GM19043 (cell line): ENCODE data around the gene AXIN1.

Source experiments
- ATAC-seq: cut with Tn5 transposase; IDR thresholded peaks from one replicate; pipeline ENCODE4 v1.9.1; 2021; ENCODE audit warnings: low read depth; ENCODE audit not compliant: unreplicated experiment

The AXIN1 gene

DNA sequence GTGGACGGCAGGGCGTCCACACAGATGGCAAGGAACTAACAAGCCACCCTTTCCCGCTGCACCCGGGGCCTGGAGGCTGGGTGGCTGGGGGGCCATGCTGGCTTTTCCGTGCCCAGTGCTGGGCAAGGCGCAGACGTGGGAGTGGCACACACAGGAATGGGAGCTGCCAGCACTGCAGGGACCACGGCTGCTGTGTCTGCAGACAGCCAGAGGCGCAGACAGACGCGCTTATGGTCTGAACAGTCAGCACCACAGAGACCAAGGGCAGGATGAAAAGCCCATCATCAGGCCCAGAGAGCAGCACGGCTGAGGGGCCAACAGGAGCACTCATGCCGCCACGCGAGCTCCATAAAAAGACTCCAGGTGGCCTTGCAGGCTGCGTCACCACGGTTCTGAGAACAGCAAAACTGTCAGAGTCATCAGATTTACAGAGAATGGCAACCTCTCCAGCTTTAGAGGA lies 45.6 kb downstream of the AXIN1 start:
- ATAC-seq = no peak

DNA sequence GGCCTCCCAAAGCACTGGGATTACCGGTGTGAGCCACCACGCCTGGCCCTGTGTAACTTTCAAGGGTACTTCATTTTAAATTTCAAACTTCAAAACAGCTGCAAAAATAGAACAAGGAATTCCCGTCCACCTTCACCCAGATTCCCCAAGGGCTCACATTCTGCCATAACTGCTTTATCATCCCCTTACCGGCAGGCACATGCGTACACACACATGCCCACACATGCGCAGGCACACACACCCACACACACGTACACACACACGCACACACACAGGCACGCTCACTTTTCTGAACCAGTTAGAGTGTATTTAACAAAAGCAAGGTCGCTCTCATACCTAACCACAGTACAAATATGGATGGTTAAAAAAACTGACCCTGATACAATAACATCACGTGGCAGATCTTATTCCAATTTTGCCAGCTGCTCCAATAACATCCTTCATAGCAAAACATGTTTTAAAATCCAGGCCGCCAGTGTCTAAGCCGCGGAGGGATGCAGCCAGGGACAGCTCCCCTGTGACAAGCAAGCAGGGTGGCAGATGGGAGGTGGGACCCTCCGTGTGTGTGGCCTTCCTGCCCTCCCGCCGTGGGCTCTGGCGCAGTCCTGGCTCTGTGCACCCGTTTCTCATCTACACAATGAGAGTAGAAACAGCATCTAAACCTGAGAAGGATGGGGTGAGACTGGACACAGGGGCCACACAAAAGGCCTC lies 46.5 kb downstream of the AXIN1 start:
- ATAC-seq = no peak

DNA sequence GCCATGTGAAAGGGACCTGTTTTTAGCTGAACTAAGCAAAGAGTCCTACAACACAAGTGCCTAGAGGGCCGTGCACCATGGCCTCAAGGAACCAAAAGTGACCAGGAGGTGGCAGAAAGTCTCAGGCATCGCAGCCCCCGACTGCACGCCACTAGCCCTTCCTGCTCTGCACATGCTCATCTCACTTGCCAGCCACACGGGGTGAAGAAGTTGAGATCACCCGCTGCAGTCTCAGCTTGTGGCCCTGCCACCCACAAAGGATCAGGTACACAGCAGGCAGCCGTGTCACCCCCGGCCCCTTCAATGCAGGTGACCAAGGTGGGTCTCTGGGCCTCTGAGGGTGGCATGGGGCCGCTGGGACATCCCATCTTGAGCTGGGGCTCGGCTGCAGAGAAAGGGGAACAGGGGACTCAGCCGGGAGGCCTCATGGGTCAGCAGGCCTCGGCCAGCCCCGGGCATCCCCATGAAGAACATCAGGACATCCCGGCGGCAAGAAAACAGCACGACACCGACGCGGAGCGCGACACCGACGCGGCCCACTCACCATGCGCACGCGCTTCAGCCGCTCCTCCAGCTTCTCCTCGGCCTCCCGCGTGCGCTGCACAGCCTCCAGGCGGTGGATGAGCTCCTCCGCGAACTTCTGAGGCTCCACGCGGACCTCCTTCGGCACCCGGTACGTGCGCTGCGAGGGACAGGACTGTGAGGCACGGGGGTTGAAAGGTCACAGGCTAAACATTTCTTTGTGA lies 48.6 kb downstream of the AXIN1 start:
- ATAC-seq = no peak

DNA sequence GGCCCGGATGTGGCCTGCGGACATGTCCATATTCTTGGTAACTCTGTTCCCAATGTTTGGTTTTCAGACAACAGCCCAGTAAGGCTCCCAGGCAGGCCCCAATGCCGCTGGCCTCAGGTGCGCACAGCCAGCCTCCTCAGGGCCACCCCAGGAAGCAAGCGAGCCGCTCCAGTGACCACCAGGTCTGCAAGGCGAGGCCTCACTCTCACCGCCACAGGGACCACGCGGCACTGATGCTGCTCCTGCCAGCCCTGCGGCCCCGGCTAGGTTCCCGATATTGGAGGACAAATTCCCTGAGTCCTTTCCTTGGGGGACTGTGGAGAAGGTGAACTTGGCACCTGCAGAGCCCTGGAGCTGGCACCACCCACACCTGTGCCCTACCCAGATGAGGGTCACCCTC lies 50.6 kb downstream of the AXIN1 start:
- ATAC-seq = no peak

DNA sequence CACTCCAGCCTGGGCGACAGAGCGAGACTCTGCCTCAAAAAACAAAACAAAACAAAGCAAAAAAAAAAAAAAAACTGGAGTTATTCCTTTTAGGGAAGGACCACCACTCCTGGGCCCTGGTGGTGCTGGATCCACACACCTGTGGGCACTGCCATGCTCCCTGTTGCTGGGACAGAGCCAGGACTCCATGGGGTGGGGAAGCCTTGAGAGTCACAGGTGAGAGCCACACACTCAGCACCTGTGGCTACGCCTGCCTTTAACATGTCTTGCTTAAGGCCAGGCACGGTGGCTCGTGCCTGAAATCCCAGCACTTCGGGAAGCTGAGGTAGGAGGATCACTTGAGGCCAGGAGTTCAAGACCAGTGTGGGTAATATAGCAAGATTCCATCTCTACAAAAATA lies 51.3 kb downstream of the AXIN1 start:
- ATAC-seq = no peak

DNA sequence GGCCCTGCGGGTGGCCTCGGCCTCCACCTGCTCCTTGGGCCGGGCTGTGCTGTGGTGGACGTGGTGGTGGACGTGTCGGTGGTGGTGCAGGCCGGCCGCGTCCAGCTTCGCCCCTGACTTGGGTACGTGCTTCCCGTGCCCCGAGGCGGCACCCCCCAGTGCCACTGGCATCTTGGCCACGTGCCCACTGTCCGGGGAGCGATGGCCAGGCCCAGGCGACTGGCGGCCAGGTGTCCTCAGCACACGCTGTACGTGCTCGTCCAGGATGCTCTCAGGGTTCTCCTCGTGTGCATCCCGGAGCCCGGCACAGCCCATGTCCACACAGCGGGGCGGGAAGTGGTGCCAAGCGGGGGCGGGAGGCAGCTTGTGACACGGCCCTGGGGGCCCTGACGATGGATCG lies 54.7 kb downstream of the AXIN1 start:
- ATAC-seq = no peak

DNA sequence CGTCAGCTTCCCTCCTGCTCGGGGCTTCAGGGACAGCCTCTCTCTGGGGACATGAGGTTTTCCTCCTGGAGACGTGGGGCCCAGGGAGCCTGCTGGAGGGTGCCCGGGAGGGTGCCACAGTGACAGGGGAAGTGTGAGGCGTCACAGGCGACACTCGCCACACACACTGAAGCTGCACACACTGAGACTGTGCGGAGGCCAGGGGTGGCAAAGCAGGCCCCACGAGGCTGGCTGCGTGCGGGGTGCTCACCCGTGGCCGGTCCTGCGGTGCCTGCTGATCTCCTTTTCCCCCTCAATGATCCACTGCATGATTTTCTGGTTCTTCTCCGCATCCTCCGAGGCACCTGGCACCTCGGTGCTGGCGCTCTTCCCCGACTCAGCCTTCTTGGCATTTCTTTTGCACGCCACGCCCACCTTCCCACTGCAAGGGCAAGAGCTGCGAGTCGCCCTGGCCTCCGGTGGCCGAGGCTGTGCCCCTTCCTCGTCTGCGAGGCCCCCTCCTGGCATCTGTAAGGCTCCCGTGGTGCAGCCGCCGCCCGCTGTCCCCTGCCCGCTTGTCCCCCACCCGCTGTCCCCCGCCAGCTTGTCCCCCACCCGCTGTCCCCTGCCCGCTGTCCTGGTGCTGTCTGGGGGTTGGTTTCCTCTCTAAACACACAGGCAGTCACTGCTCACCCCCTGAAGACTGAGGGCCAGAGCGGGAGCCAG lies 55.6 kb downstream of the AXIN1 start:
- no peak for ATAC-seq

DNA sequence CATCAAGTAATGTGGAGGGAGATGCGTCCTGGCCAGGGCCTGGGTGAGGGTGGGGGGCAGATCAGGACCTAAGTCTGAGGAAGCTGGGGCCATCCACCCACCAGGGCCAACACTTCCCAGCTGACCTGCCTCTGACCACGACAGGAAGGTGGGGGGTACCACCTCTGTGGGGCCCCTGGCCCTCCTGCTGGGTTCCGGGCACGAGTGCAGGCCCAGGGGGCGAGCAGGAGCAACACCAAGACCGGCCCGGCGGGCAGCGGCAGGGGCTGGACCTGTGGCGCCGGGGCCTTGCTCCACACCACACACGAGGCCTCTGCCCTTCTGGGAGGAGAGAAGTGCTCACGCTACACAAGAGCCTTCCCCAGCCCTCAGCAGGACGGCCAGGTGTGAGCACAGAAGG lies 56.2 kb downstream of the AXIN1 start:
- ATAC-seq = no peak

DNA sequence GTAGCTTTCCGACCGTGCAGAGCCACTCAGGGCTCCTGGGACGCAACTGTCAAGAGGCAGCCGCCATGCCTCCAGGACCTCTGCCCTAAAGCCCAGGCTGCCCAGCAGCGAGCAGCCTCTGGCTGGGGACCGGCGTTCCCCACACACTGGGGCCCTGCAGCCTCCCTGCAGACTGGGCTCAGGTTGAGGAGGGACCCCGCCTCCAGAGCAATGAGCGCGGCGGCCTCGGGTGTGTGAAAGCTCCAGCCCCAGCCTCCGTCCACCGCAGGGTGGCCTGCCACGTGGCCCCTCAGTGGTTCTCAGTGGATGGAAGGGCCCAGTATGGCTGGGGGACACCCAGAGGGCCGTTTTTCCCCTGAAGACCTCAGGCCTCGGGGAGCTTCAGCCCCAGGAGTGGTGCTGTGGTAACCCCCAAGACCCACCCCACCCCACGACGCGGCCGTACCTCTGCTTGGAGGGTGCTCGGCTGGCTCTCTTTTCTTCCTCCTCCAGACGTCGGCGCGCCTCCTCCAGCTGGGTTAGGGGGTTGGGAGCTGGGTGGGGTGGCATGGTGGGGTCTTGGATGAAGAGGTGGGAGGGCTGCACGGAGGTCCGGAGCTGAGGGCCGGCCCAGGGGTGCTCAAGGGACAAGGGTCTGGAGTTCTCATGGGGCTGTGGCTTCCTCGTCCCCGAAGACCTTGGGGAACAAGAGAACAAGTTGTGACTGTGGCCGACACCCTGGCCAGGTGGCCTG lies 59.3 kb downstream of the AXIN1 start:
- ATAC-seq = no peak

DNA sequence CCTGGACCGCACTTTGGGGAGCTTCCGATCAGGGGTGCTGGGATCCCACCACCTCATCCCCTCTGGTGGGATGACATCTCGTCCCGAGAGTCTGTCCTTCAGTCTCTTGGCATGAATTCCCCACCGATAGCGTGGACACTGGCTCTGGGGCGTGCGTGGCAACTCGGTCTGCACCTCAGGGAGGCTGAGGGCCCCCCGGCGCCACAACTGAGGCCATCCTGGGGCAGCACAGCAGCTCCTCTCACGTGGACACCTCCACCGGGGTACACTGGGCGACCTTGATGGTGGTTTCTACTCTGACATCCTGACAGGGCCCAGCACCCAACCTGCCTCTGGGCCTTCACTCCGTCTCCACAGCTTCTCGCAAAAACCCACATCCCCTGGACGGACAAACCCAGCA lies 61.0 kb downstream of the AXIN1 start:
- no peak for ATAC-seq

DNA sequence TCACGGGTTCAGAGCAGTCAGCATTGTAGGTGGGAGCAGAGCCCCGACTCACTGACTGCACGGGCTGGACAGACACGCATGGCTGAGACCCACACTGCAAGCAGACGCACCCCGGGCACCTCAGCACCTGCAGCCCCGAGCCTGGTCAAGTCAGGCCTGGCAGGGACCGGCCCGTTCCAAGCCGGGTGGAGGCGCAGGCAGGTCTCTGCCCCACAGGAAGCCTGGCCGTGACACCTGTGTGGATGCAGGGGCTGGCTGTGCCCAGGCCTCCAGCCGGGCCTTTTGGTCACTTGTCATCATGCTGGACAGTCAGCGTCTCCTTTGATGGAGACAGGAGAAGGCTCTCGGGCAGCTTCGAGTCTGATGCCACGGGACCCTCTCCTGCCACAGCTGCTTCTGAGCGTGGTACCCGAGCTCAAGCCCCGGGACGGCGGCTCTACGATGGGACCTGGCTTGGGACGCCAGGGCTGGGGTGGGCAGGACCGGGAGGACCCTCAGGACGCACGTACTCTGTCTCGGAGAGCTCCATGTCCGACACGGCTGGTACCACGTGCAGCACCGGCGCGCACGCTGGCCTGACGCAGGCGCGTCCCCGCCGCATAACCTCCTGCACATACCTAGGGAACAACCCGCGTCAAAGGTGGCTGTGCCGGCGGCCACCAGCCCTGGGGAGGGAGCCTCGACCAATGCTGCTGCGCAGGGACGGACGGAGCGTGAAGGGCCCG lies 61.7 kb downstream of the AXIN1 start:
- no peak for ATAC-seq

DNA sequence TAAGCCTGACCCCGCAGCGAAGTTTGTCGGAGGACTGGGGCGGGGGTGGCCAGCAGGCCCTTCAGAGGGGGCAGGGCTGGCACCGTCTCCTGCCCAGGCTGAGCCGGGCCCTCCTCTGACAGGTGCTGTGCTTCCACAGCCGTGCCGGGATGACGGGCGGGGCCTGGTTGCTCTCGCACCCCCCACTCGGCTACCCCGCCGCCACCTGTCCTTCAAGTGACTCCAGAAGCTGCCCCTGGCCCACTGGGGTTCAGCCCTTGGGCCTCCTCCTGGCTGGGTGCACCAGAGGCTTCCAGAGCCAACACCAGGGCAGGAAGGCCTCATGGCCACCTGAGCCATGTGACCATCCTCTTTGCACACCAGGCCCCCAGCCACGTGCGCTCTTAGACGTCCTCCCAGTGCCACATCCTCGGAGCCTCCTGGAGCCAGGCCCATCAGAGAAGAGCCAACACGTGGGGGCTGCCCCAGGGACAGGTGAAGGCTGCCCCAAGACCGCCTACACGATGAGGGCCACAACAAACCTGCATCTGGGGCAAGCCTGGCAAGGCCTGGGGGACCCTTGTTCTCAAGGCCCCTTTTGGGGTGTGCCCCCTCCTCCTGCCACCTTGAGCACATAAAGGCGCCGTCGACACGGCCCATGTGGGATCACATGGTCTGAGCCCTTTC lies 62.4 kb downstream of the AXIN1 start:
- no peak for ATAC-seq

DNA sequence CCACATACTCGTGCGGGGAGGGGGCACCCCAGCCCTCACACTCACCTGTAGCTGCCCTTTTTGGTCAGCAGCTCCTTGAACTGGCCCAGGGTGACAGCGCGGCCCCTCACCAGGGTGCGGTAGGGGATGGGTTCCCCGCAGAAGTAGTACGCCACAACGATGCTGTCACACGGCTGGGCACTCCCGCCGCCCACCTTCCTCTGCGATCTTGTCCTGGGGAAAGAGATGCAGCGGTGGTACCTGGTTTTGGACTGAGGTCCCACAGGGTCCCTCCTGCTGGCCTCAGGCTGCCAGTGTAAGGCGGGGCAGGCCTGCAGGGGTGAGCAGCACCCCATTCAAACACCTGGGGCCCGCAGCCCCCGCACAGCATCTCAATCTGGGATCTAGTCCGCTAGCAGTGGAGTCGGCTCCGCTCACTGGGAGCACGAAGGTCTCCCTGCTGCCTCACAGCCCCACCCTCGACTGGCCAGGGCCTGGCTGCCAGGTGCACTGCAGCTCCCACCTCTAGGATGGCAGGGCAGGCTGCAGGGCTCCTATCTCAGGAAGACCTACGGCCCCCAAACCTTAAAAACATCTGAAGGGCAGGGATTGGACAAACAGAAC lies 63.0 kb downstream of the AXIN1 start:
- ATAC-seq = no peak

DNA sequence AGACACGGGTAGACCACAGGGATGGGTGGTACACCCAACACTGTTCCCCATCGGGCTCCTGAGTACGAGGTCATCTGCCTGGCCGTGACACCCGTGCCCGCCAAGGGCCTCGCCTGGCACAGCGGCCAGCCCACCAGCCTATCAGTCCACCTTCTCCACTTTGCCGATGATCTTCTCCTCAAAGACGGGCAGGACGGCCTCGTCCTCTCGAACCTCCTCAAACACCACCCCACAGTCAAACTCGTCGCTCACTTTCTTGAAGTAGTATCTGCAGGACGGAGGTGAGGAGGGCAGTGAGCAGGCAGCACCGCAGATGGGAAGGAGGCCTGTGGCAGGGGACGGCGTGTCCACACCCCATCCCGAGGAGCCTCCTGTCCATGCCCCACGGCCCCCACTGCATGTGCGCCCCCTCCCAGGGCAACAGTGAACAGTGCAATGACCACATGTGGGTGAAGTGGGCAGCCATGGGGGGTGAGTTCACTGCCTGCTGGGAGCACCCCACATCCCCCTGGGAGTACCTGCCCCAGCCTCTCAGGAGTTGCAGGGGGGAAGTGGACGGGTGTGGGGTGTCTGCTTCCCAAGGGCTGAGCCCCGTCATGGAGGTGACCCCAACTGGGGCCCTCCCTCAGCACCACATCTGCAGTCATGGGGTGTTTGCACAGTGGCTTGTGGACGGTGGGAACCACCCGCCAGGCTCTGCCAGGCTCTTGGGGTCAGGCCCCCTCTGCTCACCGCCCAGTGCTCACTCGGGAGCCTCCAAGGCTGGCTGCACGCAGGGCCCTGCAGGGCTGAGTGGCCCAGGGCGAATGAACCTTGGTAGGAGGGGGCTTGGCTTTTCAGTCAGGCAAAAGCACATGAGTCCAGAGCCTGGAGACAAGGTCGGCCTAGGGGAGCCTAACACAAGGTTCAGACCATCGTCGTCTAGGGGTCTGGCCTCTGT lies 64.3 kb downstream of the AXIN1 start:
- ATAC-seq = no peak

DNA sequence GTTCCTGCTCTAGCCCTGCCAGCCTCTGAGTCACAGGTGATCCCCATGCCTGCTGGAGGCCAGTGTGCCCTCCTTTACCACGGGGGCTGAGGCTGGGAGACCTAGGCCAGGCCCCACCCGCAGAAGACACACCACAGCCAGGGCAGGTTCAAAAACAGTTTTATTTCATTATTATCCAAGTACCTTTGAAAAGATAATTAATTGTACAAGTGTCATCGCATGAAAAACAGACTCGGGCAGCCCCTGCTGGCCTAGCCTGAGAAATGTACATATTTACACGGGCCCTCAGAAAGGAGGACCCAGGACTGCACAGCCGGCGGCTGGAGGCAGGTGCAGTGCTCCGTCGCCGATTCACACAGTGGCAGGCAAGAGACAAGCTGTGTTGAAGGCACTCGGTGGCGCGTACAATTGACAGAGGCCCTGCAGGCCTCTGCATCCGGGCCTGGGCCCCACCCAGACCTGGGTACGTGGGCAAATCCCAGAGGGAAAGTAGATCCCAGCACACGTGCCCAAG lies 65.2 kb downstream of the AXIN1 start:
- no peak for ATAC-seq

DNA sequence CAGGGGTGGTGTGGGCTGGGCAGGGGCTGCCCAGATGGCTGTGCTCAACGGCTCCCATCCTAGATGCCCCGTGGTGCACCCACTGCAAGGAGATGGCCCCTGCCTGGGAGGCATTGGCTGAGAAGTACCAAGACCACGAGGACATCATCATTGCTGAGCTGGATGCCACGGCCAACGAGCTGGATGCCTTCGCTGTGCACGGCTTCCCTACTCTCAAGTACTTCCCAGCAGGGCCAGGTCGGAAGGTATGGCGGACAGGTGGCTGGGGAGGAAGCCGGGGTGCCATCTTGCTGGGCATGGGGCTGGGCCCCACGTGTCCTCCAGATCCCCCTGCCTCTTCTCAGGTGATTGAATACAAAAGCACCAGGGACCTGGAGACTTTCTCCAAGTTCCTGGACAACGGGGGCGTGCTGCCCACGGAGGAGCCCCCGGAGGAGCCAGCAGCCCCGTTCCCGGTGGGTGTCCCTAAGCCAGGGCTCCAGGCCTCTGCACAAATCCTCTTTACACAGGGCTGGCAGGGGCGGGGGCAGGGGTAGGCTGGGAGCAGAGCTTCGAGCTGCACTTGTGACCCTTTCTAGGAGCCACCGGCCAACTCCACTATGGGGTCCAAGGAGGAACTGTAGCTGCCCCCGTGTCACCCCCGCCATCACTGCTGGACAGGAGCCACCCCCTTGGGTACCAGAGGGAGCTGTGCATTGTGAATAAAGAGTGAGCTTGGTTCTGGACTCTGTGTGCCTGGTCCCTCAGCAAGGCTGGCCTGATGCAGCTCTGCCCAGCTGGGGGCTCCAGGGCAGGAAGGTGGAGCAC lies 65.8 kb downstream of the AXIN1 start:
- no peak for ATAC-seq
